Prostate gland (tissue), 2 donors: Measurements from ENCODE around the gene CSPG4.

Source experiments
- POLR2A ChIP-seq: fragments of 450-650 bp; IDR thresholded peaks from one replicate; pipeline ENCODE4 v1.6.1; 2016; ENCODE audit warnings: antibody characterized with exemption, mild to moderate bottlenecking
- POLR2AphosphoS5 ChIP-seq: sonication (generic); formaldehyde crosslinking; IDR thresholded peaks from one replicate; pipeline ENCODE4 v1.6.1; 2017; ENCODE audit warnings: antibody characterized with exemption
- TF ChIP-seq, protein P1 (sequence below), 4 experiments: fragments of 200-600 bp in 2 of 4; fragments of 450-650 bp in 2 of 4; sonication (generic) in 2 of 4; IDR thresholded peaks; 1 replicate in 3 of 4; 2 replicates in 1 of 4; pipeline ENCODE4 v1.5.1; 2016 to 2019; ENCODE audit warnings: antibody characterized with exemption in 4 of 4, mild to moderate bottlenecking in 2 of 4, moderate library complexity in 2 of 4

DNA sequence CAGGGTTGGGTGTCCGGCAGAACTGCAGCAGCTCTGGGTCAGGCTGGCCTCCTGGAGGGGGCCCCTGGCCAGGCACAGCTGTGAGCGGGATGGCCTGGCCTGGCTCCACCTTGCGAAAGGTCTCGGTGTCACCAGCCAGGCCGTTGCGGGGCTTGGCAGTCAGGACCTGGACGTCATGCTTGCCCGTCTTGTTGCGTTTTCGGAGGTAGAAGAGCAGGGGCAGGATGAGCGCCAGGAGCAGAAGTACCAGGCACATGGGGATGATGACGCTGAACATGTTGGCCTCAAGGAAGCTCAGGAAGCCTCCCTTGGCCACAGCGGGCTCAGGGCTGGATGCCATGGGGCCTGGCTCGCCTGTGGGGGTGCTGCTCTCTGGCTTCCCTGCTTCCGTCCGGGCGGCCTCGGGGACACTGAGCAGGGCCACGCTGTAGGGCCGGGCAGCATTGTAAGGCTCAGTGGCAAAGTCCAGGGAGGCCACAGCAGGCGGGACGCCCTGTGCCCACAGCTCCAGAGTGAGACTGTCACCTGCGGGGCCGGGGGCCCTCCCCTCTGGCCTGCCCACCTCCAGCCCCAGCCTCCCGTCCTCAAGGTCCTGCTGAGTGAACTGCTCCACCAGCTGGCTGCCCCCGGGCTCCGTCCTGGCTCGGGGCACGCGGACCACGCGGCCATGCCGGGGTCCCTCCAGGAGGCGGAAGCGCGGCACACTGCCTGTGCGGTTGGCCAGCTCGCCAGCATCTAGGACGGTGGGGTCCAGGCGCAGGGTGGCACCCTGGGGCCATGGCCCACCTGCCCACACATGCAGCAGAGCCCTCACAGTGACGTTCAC is 36.9 kb downstream of the CSPG4 start:
- TF ChIP-seq POLR2A: no peak
- TF ChIP-seq, protein P1, sequence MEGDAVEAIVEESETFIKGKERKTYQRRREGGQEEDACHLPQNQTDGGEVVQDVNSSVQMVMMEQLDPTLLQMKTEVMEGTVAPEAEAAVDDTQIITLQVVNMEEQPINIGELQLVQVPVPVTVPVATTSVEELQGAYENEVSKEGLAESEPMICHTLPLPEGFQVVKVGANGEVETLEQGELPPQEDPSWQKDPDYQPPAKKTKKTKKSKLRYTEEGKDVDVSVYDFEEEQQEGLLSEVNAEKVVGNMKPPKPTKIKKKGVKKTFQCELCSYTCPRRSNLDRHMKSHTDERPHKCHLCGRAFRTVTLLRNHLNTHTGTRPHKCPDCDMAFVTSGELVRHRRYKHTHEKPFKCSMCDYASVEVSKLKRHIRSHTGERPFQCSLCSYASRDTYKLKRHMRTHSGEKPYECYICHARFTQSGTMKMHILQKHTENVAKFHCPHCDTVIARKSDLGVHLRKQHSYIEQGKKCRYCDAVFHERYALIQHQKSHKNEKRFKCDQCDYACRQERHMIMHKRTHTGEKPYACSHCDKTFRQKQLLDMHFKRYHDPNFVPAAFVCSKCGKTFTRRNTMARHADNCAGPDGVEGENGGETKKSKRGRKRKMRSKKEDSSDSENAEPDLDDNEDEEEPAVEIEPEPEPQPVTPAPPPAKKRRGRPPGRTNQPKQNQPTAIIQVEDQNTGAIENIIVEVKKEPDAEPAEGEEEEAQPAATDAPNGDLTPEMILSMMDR (IDR thresholded peaks at IDR 0.05): no peak
- no peak for TF ChIP-seq POLR2AphosphoS5
